ENCODE data around the gene ATF6. TPM values are rescaled to one million over a fixed set of nuclear protein-coding genes. Genes with fewer than 3 reads are reported as not detected.

The ATF6 gene
- total and polyA plus RNA-seq, 2 of the 8 experiments (the other 6 are each of a cell fraction or from before 2014, with no cell fraction given), result 4.6 to 10.0 TPM

DNA sequence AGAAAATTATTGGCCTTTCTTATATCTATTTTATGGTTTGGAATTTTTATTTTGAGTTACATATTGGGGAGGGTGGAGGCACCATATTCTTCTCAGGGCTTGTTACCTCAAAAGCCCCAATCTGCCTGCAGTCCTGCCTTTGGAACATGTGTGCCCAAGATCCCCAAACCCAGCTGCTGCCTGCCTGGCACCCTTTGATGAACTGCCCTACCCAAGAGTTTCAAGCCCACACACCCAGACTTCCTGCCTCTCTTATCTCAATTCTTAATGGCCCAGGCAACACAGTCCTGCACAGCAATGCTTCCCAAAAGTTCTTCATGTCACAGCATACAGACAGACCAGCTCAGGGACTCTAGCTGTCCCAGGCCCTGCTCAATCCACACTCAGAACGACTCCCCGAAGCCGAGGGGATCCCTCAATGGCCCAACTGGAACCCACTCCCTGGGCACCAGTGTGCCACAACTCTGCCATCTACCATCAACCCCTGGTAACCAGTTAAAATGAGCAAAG lies 238.4 kb downstream of the ATF6 start (continued):
- TF ChIP-seq SIX5 (IDR thresholded peaks at IDR 0.05; ENCODE audit: low read depth, low read length), result no peak
- TF ChIP-seq TEAD4 (IDR thresholded peaks at IDR 0.05; ENCODE audit: low read depth, low read length), result no peak
- no peak for TF ChIP-seq KDM1A (IDR thresholded peaks at IDR 0.05; ENCODE audit: borderline replicate concordance, low read length)
- TF ChIP-seq SIN3A (conservative IDR thresholded peaks at IDR 0.05 in 1 of 2, IDR thresholded peaks at IDR 0.05 in 1 of 2; ENCODE audit: low read depth in 1 of 2, low read length in 2 of 2), result no peak
- no peak for TF ChIP-seq JUND (IDR thresholded peaks at IDR 0.05; ENCODE audit: low read length)

Measured in H1 (cell line).